ENCODE results near the gene LRRC3.

The LRRC3 gene

GRCh38 chr21:44436111-44436611, 19.1 kb upstream of the LRRC3 start (continued):
- TF ChIP-seq BACH2 (CRISPR knock-in tag; IDR thresholded peaks at IDR 0.05; ENCODE audit: borderline replicate concordance), result no peak
- TF ChIP-seq SNAI2 (CRISPR knock-in tag; IDR thresholded peaks at IDR 0.05), result no peak
- no peak for TF ChIP-seq ZNF70 (CRISPR knock-in tag; IDR thresholded peaks at IDR 0.05)

- TF ChIP-seq ZNF8 (CRISPR knock-in tag; IDR thresholded peaks at IDR 0.05) (no peak), CREB5 (CRISPR knock-in tag; IDR thresholded peaks at IDR 0.05; ENCODE audit: low read depth) (no peak)
- ATAC-seq, result no peak
Observed at GRCh38 chr21:44436958-44437357, 18.4 kb upstream of the LRRC3 start.

- no peak for TF ChIP-seq TSHZ2 (CRISPR knock-in tag; IDR thresholded peaks at IDR 0.05)
- ATAC-seq, result no peak
Observed at GRCh38 chr21:44437371-44437695, 18.0 kb upstream of the LRRC3 start.

GRCh38 chr21:44437696-44438431, 17.4 kb upstream of the LRRC3 start:
- ATAC-seq, result no peak; the same call in 2 of the 3 replicates
- TF ChIP-seq ZNF565 (CRISPR knock-in tag; conservative IDR thresholded peaks at IDR 0.05; ENCODE audit: low read depth) (no peak), CREB5 (CRISPR knock-in tag; IDR thresholded peaks at IDR 0.05; ENCODE audit: low read depth) (no peak), RARB (CRISPR knock-in tag; IDR thresholded peaks at IDR 0.05) (no peak), ARNTL (CRISPR knock-in tag; IDR thresholded peaks at IDR 0.05; ENCODE audit: borderline replicate concordance, low read depth) (no peak), PATZ1 (CRISPR knock-in tag; IDR thresholded peaks at IDR 0.05; ENCODE audit: borderline replicate concordance) (no peak), CSRNP3 (CRISPR knock-in tag; IDR thresholded peaks at IDR 0.05) (no peak), ZNF70 (CRISPR knock-in tag; IDR thresholded peaks at IDR 0.05) (no peak), TSHZ2 (CRISPR knock-in tag; IDR thresholded peaks at IDR 0.05) (no peak), ESRRG (CRISPR knock-in tag; IDR thresholded peaks at IDR 0.05) (no peak), GLIS3 (CRISPR knock-in tag; IDR thresholded peaks at IDR 0.05) (no peak)
